ENCODE data around the gene TVP23A.

Gene TVP23A

GRCh38 chr16:10850478-10850850 is 31.9 kb upstream of the TVP23A start (continued):
- TF ChIP-seq ZEB2 (tag by site-specific recombination; IDR thresholded peaks at IDR 0.05) (no peak), ZNF133 (tag by site-specific recombination; IDR thresholded peaks at IDR 0.05) (no peak)

- Histone ChIP-seq H3K4me1 (ENCODE audit: control insufficient read depth, insufficient read depth, low read length) (no peaks in the 10 kb centered on the region), H3K36me3 (ENCODE audit: control insufficient read depth in 2 of 2, insufficient read depth in 1 of 2, low read length in 2 of 2) (no peaks in the 10 kb centered on the region), H3K4me3 (ENCODE audit: low read depth, low read length) (no peak overlapping the region), H3K27ac (ENCODE audit: extremely low read depth, low read depth, low read length) (no peak overlapping the region), H3K9me3 (ENCODE audit: control insufficient read depth, insufficient read depth, low read depth, low read length) (no peaks in the 10 kb centered on the region)
- TF ChIP-seq ZBTB17 (tag by site-specific recombination; IDR thresholded peaks at IDR 0.05) (no peak), GLIS1 (tag by site-specific recombination; IDR thresholded peaks at IDR 0.05) (no peak), TRIM28 (IDR thresholded peaks at IDR 0.05; ENCODE audit: borderline replicate concordance, low read length) (no peak), PRDM6 (tag by site-specific recombination; IDR thresholded peaks at IDR 0.05) (no peak), ZNF571 (tag by site-specific recombination; IDR thresholded peaks at IDR 0.05) (no peak)
- TF ChIP-seq, protein P1, sequence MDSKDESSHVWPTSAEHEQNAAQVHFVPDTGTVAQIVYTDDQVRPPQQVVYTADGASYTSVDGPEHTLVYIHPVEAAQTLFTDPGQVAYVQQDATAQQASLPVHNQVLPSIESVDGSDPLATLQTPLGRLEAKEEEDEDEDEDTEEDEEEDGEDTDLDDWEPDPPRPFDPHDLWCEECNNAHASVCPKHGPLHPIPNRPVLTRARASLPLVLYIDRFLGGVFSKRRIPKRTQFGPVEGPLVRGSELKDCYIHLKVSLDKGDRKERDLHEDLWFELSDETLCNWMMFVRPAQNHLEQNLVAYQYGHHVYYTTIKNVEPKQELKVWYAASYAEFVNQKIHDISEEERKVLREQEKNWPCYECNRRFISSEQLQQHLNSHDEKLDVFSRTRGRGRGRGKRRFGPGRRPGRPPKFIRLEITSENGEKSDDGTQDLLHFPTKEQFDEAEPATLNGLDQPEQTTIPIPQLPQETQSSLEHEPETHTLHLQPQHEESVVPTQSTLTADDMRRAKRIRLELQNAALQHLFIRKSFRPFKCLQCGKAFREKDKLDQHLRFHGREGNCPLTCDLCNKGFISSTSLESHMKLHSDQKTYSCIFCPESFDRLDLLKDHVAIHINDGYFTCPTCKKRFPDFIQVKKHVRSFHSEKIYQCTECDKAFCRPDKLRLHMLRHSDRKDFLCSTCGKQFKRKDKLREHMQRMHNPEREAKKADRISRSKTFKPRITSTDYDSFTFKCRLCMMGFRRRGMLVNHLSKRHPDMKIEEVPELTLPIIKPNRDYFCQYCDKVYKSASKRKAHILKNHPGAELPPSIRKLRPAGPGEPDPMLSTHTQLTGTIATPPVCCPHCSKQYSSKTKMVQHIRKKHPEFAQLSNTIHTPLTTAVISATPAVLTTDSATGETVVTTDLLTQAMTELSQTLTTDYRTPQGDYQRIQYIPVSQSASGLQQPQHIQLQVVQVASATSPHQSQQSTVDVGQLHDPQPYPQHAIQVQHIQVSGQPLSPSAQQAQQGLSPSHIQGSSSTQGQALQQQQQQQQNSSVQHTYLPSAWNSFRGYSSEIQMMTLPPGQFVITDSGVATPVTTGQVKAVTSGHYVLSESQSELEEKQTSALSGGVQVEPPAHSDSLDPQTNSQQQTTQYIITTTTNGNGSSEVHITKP (tag by site-specific recombination; IDR thresholded peaks at IDR 0.05): no peak
- ChIA-PET POLR2A (no interaction called here), CTCF (no interaction called here)
Measured at GRCh38 chr16:10849736-10850477, 31.3 kb upstream of the TVP23A start.

DNA sequence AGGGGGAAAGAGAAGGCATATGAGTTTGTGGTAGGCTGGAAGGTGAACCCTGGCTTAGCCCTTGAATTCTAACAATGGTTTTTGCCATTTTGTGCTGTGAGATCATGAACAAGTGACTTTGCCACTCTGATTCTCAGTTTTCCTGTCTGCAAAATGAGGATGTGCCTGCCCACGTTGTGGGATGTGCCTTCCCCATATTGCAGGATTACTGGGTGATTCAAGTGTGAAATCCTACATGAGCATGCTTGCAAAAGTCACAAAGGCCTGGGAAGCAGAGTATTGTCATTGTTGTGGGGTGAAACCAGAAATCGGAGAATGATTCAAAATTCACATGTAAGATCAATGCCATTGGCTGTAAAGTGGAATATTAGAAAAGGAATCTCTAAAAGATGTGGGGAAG is 28.6 kb upstream of the TVP23A start:
- no peaks in the 10 kb centered on the region for H3K9me3 ChIP-seq (ENCODE audit: control insufficient read depth, insufficient read depth, low read depth, low read length)
- ChIA-PET CTCF (no interaction called here), POLR2A (no interaction called here)
- no peak overlapping the region for H3K27ac ChIP-seq (ENCODE audit: extremely low read depth, low read depth, low read length)
- no peak overlapping the region for H3K4me3 ChIP-seq (ENCODE audit: low read depth, low read length)
- no peaks in the 10 kb centered on the region for H3K4me1 ChIP-seq (ENCODE audit: control insufficient read depth, insufficient read depth, low read length)
- H3K36me3 ChIP-seq (ENCODE audit: control insufficient read depth in 2 of 2, insufficient read depth in 1 of 2, low read length in 2 of 2): no peaks in the 10 kb centered on the region
- no peak for TF ChIP-seq TRIM28 (IDR thresholded peaks at IDR 0.05; ENCODE audit: borderline replicate concordance, low read length)
- TF ChIP-seq SCRT2 (tag by site-specific recombination; IDR thresholded peaks at IDR 0.05): no peak
- TF ChIP-seq, protein P2, sequence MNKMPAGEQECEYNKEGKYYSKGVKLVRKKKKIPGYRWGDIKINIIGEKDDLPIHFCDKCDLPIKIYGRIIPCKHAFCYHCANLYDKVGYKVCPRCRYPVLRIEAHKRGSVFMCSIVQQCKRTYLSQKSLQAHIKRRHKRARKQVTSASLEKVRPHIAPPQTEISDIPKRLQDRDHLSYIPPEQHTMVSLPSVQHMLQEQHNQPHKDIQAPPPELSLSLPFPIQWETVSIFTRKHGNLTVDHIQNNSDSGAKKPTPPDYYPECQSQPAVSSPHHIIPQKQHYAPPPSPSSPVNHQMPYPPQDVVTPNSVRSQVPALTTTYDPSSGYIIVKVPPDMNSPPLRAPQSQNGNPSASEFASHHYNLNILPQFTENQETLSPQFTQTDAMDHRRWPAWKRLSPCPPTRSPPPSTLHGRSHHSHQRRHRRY (tag by site-specific recombination; IDR thresholded peaks at IDR 0.05): no peak
- TF ChIP-seq BCL11B (tag by site-specific recombination; IDR thresholded peaks at IDR 0.05; ENCODE audit: low read depth): no peak
- TF ChIP-seq ZBTB26 (tag by site-specific recombination; optimal IDR thresholded peaks at IDR 0.05): no peak
- no peak for TF ChIP-seq ZNF155 (tag by site-specific recombination; IDR thresholded peaks at IDR 0.05)
- no peak for TF ChIP-seq PRDM1 (tag by site-specific recombination; IDR thresholded peaks at IDR 0.05)
- TF ChIP-seq, protein P3, sequence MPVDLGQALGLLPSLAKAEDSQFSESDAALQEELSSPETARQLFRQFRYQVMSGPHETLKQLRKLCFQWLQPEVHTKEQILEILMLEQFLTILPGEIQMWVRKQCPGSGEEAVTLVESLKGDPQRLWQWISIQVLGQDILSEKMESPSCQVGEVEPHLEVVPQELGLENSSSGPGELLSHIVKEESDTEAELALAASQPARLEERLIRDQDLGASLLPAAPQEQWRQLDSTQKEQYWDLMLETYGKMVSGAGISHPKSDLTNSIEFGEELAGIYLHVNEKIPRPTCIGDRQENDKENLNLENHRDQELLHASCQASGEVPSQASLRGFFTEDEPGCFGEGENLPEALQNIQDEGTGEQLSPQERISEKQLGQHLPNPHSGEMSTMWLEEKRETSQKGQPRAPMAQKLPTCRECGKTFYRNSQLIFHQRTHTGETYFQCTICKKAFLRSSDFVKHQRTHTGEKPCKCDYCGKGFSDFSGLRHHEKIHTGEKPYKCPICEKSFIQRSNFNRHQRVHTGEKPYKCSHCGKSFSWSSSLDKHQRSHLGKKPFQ (tag by site-specific recombination; IDR thresholded peaks at IDR 0.05): no peak
- no peak for TF ChIP-seq ZNF223 (tag by site-specific recombination; IDR thresholded peaks at IDR 0.05)
- no peak for TF ChIP-seq ZNF658 (tag by site-specific recombination; IDR thresholded peaks at IDR 0.05)
- no peak for TF ChIP-seq EGR2 (tag by site-specific recombination; IDR thresholded peaks at IDR 0.05; ENCODE audit: low read depth)
- TF ChIP-seq, protein P4, sequence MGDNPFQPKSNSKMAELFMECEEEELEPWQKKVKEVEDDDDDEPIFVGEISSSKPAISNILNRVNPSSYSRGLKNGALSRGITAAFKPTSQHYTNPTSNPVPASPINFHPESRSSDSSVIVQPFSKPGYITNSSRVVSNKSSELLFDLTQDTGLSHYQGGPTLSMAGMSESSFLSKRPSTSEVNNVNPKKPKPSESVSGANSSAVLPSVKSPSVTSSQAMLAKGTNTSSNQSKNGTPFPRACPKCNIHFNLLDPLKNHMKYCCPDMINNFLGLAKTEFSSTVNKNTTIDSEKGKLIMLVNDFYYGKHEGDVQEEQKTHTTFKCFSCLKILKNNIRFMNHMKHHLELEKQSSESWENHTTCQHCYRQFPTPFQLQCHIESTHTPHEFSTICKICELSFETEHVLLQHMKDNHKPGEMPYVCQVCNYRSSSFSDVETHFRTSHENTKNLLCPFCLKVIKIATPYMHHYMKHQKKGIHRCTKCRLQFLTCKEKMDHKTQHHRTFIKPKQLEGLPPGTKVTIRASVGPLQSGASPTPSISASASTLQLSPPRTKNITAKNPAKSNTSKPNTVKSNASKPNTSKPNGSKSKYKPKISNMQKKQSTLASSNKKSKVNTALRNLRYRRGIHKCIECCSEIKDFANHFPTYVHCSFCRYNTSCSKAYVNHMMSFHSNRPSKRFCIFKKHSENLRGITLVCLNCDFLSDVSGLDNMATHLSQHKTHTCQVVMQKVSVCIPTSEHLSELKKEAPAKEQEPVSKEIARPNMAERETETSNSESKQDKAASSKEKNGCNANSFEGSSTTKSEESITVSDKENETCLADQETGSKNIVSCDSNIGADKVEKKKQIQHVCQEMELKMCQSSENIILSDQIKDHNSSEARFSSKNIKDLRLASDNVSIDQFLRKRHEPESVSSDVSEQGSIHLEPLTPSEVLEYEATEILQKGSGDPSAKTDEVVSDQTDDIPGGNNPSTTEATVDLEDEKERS (tag by site-specific recombination; IDR thresholded peaks at IDR 0.05): no peak

Data from HEK293 (cell line).